Mononuclear cell (primary cell): ENCODE results near the gene POLR2C. TPM values are rescaled to one million over a fixed set of nuclear protein-coding genes. Genes with fewer than 3 reads are reported as not detected.
"Not testable (repeated sequence)": the region's sequence is repeated elsewhere in the genome, so short reads cannot be mapped to it uniquely, and the experiment has no call there.

Experiments used
- H3K27me3 ChIP-seq: 2 replicates; pipeline ENCODE4 v1.6.0; 2011; ENCODE audit warnings: low read length, control low read depth; ENCODE audit not compliant: insufficient read depth
- H3K4me1 ChIP-seq: 2 replicates; pipeline ENCODE4 v1.5.1; 2011; ENCODE audit warnings: mild to moderate bottlenecking, low read length, control low read depth; ENCODE audit not compliant: insufficient read depth
- H3K4me3 ChIP-seq: 2 replicates; pipeline ENCODE4 v1.5.1; 2011; ENCODE audit warnings: mild to moderate bottlenecking, low read length, moderate library complexity
- H3K9me3 ChIP-seq: 2 replicates; pipeline ENCODE4 v1.5.1; 2011; ENCODE audit warnings: low read depth, mild to moderate bottlenecking, control low read depth, low read length
- total RNA-seq: library from RNA; depleted of rRNA; stranded (reverse); fragments of >200 nt; gene quantifications from one replicate; pipeline ENCODE4 v1.2.3, GENCODE V29; 2012

Gene POLR2C
- total RNA-seq, 1 donor: 103 TPM

DNA sequence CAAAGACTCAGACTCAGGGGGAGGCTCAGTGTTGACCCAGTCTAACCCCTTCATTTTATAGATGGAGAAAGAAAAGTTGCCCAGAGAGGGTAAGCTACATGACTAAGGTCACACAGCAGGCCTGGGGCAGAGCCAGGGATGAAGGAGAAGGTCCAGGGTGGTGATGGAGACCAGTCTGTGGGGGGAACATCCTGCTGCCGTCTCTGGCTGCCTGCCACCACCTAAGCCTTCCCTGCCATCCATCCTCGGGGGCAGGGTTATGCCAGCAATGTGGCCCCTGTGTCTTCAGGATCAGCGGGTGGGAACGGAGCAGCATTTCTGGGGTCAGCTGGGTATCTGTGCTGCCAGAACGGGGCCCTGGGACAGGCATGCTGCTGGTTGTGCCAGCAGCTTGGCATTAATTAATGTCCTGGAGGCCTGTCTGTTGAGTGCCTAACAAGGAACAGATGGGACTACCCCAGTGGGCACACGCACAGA is 18.3 kb downstream of the POLR2C start:
- no peaks in the 10 kb centered on the region for H3K27me3 ChIP-seq

GRCh38 chr16:57481421-57481820 is 18.9 kb downstream of the POLR2C start:
- Histone ChIP-seq H3K9me3 (no peaks in the 10 kb centered on the region), H3K4me1 (peaks cover 28% of the 10 kb centered on the region), H3K27me3 (no peaks in the 10 kb centered on the region), H3K4me3 (no peak overlapping the region)

More for the DNA sequence above, 18.3 kb downstream of the POLR2C start:
- Histone ChIP-seq H3K4me3 (no peak overlapping the region), H3K9me3 (no peaks in the 10 kb centered on the region), H3K4me1 (peaks cover 31% of the 10 kb centered on the region)

- Histone ChIP-seq H3K4me3 (no peak overlapping the region), H3K9me3 (no peaks in the 10 kb centered on the region), H3K4me1 (peaks cover 29% of the 10 kb centered on the region), H3K27me3 (no peaks in the 10 kb centered on the region)
Observed at GRCh38 chr16:57482845-57483545, 20.5 kb downstream of the POLR2C start.

DNA sequence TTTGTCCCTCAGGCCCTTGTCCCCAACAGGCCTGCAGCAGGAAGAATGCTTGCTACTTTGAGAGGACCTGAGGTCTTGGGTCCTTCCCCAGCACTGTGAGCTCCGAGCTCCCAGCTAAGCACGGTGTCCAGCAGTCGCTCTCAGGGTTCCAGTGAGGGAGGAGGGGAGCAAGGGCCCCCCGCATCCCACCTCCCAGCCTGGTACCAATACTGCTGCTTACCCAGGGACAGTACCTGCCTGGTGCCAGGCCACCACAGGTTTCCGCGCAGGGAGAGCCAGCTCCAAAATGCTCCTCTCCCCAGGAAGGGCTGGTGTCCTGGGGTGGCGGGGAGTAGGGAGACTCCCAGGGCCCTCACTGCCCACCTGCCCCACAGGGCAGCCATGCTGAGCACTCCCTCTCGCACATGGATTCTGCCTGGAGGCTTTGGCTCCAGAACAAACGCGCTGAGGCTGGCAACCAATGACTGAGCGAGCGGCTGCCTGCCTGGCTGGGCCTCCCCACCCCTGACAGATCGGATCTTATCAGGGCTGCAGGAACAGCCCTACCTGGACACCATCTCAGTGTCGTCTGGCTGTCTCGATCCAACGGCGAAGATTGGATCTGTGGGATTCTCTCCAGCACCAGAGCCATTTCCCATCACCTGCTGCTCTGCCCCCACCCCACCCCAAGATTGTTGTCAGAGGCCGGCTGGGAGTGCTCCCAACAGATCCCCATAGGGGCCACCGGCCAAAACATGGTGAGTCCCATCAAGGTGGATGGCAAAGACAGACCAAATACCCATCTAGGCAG is 21.4 kb downstream of the POLR2C start:
- H3K27me3 ChIP-seq: no peaks in the 10 kb centered on the region
- H3K4me1 ChIP-seq: peaks cover 22% of the 10 kb centered on the region
- H3K4me3 ChIP-seq: no peak overlapping the region
- H3K9me3 ChIP-seq: no peaks in the 10 kb centered on the region

- Histone ChIP-seq H3K4me3 (no peak overlapping the region), H3K9me3 (no peaks in the 10 kb centered on the region), H3K4me1 (peaks cover 16% of the 10 kb centered on the region), H3K27me3 (no peaks in the 10 kb centered on the region)
Observed at GRCh38 chr16:57484515-57485005, 22.1 kb downstream of the POLR2C start.

GRCh38 chr16:57485091-57485915 is 22.8 kb downstream of the POLR2C start:
- Histone ChIP-seq H3K4me3 (peak overlapping the region; percentile 31), H3K27me3 (no peaks in the 10 kb centered on the region), H3K9me3 (no peaks in the 10 kb centered on the region), H3K4me1 (peaks cover 13% of the 10 kb centered on the region)

GRCh38 chr16:57485916-57486857 is 23.7 kb downstream of the POLR2C start, which contains the start of gene DOK4:
Gene DOK4, minus strand, starts transcription at chr16:57486493. Its CDS starts 6,986 bp downstream, at chr16:57479507.
- peak within 1 kb of the TSS; percentile 31 for H3K4me3 ChIP-seq
- no peaks in the 10 kb centered on the region for H3K9me3 ChIP-seq
- H3K27me3 ChIP-seq: no peaks in the 10 kb centered on the region
- peaks cover 13% of the 10 kb centered on the region for H3K4me1 ChIP-seq

DNA sequence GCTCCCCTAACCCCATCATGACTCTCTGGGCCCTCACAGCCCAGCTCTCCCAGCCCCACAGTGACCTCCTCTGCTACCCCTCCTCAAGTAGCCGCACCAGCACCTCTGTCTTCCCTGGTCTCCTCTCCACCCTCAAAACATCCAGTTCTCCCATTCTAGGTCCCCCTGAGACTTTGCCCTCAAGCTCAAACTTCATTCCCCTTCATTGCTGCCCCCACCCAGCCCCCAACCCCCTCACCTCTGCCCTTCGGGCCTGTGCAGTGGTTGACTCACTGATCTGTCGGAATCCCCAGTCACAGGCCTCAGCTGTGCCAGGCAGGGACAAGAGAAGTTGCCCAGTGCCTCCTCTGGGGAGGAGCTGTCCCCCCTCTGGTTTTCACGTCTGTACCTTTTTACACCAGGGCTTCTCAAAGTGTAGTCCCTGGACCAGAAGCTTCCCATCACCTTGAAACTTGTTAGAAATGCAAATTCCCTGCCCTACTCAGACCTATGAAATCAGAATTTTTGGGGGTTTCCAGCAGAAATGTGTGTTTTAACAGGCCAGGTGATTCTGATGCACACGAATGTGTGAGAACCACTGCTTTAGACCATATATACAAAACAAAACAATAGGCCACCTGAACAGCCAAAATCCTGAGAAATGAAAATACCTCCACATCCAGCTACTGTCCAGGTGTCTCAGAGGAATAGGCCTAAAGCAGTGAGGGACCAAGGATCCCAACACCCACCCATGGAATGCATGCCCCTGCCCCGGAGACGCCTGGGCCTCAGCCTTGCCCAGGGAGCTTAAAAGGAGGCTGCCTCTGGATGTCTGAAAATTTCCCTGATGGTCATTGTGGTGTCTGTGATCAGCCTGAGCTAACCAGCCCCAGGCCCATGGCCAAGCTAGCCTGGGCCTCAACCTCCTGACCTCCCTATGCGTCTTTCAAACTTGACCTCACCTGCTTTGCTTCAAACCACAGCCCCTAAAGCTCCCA is 24.7 kb downstream of the POLR2C start:
- no peak overlapping the region for H3K4me3 ChIP-seq
- no peaks in the 10 kb centered on the region for H3K27me3 ChIP-seq
- H3K9me3 ChIP-seq: no peaks in the 10 kb centered on the region
- H3K4me1 ChIP-seq: peaks cover 13% of the 10 kb centered on the region

DNA sequence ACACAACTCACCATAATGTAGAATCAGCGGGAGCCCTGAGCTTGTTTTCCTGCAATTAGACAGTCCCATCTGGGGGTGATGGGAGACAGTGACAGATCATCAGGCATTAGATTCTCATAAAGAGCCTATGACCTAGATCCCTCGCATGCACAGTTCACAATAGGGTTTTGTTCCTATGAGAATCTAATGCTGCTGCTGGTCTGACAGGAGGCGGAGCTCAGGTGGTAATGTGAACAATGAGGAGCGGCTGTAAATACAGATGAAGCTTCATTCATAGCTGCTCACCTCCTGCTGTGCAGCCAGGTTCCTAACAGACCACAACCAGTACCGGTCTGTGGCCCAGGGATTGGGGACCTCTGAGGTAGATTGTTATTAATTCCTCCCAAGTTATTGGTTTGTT is 26.8 kb downstream of the POLR2C start:
- no peaks in the 10 kb centered on the region for H3K27me3 ChIP-seq
- H3K9me3 ChIP-seq: no peaks in the 10 kb centered on the region
- H3K4me1 ChIP-seq: peaks cover 13% of the 10 kb centered on the region

DNA sequence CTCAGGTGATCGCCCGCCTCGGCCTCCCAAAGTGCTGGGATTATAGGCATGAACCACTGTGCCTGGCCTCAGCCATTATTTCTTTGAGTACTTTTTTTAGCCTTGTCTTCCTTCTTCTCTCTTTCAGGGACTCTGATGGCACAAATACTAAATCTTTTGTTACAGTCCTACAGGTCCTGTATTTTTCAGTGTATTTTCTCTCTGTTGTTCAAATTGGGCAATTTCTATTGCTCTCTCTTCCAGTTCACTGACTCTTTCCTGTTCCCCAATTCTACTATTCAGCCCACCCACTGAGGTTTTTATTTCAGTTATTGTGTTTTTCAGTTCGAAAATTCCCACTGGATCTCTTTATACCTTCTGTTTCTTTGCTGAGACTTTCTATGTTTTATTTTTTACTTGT is 31.3 kb downstream of the POLR2C start:
- no peaks in the 10 kb centered on the region for H3K9me3 ChIP-seq

More for the DNA sequence above, 26.8 kb downstream of the POLR2C start:
- no peak overlapping the region for H3K4me3 ChIP-seq

GRCh38 chr16:57497121-57497520 is 34.6 kb downstream of the POLR2C start:
- no peak overlapping the region for H3K4me3 ChIP-seq
- no peaks in the 10 kb centered on the region for H3K9me3 ChIP-seq
- no peaks in the 10 kb centered on the region for H3K4me1 ChIP-seq
- H3K27me3 ChIP-seq: no peaks in the 10 kb centered on the region

More for the DNA sequence above, 31.3 kb downstream of the POLR2C start:
- H3K27me3 ChIP-seq: no peaks in the 10 kb centered on the region
- no peaks in the 10 kb centered on the region for H3K4me1 ChIP-seq
- H3K4me3 ChIP-seq: no peak overlapping the region

DNA sequence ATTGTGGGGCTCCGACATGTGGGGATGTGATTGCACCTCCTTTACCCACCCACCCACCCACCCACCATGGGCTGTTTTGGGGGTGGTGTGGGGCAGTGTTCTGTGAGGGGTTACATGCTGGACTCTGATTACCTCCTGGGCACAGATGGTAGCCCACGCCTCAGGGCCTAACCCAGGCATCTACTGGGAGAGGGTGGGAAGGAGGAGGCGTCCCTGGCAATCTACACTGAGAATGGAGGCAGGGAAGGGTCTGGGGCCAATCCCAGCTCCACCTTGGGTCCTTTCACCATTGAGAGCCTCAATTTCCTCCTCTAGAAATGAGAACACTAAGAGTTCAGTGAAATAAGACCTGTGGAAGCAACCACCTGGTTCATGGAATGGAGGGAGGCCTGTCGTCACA is 35.6 kb downstream of the POLR2C start:
- Histone ChIP-seq H3K4me3 (no peak overlapping the region), H3K9me3 (no peaks in the 10 kb centered on the region), H3K4me1 (no peaks in the 10 kb centered on the region), H3K27me3 (no peaks in the 10 kb centered on the region)

DNA sequence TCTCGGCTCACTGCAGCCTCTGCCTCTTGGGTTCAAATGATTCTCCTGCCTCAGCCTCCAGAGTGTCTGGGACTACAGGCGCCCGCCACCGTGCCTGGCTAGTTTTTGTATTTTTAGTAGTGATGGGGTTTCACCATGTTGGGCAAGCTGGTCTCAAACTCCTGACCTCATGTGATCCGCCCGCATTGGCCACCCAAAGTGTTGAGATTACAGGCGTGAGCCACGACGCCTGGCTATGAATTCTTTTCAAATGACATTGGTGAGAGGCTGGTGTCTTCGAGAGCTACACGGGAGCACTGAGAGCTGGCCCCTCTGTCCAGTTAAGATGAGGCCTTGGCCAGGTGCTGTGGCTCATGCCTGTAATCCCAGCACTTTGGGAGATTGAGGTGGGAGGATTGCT is 37.5 kb downstream of the POLR2C start:
- not testable (repeated sequence) for H3K4me3 ChIP-seq, H3K9me3 ChIP-seq, H3K27me3 ChIP-seq, H3K4me1 ChIP-seq
